Erythroblast (primary cell): ENCODE data around the gene RNF141.
A peak's percentile ranks its signal among the peaks of the same experiment; 100 is the strongest.

Experiments used
- DNase-seq, 2 experiments: peaks; one replicate each; lab custom pipeline; 2025; lab: John Stamatoyannopoulos, UW
- GATA1 ChIP-seq: IDR thresholded peaks from 2 replicates; pipeline ENCODE4 v1.6.1; 2011; ENCODE audit warnings: low read depth, mild to moderate bottlenecking, control low read depth, low read length, moderate library complexity
- POLR2A ChIP-seq: IDR thresholded peaks from 2 replicates; pipeline ENCODE4 v1.6.1; 2011; ENCODE audit warnings: mild to moderate bottlenecking, low read length

RNF141 gene

GRCh38 chr11:10492084-10492483, 48.9 kb downstream of the RNF141 start:
- no peak for DNase-seq

GRCh38 chr11:10490398-10491241, 50.4 kb downstream of the RNF141 start:
- DNase-seq = peak; percentile 51 to 62
- TF ChIP-seq POLR2A (no peak), GATA1 (no peak)

More at GRCh38 chr11:10492084-10492483, 48.9 kb downstream of the RNF141 start:
- TF ChIP-seq GATA1 (no peak), POLR2A (no peak)

- no peak for TF ChIP-seq GATA1
- no peak for TF ChIP-seq POLR2A
- no peak for DNase-seq
Observed at GRCh38 chr11:10490032-10490397, 51.0 kb downstream of the RNF141 start.

DNA sequence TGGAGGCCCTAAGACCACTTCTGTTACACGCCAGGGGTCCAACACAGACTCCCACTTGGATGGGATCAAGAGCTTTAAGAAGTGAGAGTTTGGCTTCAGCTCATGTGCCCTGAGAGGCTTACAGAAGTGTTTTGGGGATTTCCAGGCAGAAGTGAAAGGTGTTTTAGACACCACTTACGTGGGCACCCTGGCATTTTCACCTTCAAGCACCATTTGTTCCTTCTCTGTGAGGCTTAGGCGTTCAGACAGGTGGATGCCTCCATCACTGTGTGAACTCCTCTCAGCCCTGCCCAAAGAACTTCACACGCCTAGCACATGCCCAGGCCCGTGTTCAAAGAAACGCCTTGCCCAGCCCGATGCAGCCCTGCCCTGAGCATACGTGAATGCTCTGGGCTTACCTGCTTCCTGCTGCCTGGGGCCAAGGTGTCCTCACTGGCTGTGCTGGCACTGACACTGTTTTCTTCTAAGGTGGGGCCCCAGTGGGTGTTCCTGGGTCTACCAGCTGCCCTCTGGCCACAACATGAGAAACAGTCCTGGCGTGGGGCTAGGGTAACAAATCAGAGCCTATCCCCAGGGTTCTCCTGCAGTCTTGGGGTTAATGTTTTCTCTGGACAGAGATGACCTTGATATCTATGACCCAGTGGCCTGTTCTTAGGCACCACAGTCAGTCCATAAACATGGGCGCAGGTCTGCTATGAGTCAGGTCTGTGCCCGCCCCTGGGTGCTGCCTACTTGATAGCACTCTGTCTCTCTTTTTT, 51.9 kb downstream of the RNF141 start:
- no peak for DNase-seq

GRCh38 chr11:10488121-10488933, 52.7 kb downstream of the RNF141 start:
- DNase-seq = no peak

More for the DNA sequence above, 51.9 kb downstream of the RNF141 start:
- TF ChIP-seq POLR2A (no peak), GATA1 (no peak)

GRCh38 chr11:10487002-10487647, 53.9 kb downstream of the RNF141 start:
- TF ChIP-seq GATA1 = no peak
- TF ChIP-seq POLR2A = no peak
- DNase-seq = no peak

More at GRCh38 chr11:10488121-10488933, 52.7 kb downstream of the RNF141 start:
- TF ChIP-seq GATA1 = no peak

- no peak for TF ChIP-seq POLR2A
- no peak for TF ChIP-seq GATA1
- no peak for DNase-seq
Observed at GRCh38 chr11:10486161-10486840, 54.7 kb downstream of the RNF141 start.

- TF ChIP-seq GATA1 (no peak), POLR2A (no peak)
- no peak for DNase-seq
Observed at GRCh38 chr11:10485646-10486045, 55.3 kb downstream of the RNF141 start.

- no peak for DNase-seq
- no peak for TF ChIP-seq POLR2A
- no peak for TF ChIP-seq GATA1
Observed at GRCh38 chr11:10484461-10485180, 56.4 kb downstream of the RNF141 start.

- no peak for TF ChIP-seq POLR2A
- TF ChIP-seq GATA1 = no peak
- no peak for DNase-seq
Observed at GRCh38 chr11:10483584-10483983, 57.4 kb downstream of the RNF141 start.

GRCh38 chr11:10483174-10483573, 57.8 kb downstream of the RNF141 start:
- no peak for TF ChIP-seq POLR2A
- TF ChIP-seq GATA1 = no peak
- DNase-seq = no peak

- no peak for DNase-seq
Observed at GRCh38 chr11:10481560-10482349, 59.2 kb downstream of the RNF141 start.

More at GRCh38 chr11:10481560-10482349, 59.2 kb downstream of the RNF141 start:
- TF ChIP-seq POLR2A (no peak), GATA1 (no peak)
